Measurements from ENCODE around the gene MTCP1. TPM values are rescaled to one million over a fixed set of nuclear protein-coding genes. Genes with fewer than 3 reads are reported as not detected.

The MTCP1 gene
- total and polyA plus RNA-seq, 9 of the 15 experiments (the other 6 are each of a cell fraction or from before 2014, with no cell fraction given) = 12.7 to 28.0 (median 22.9) TPM

DNA sequence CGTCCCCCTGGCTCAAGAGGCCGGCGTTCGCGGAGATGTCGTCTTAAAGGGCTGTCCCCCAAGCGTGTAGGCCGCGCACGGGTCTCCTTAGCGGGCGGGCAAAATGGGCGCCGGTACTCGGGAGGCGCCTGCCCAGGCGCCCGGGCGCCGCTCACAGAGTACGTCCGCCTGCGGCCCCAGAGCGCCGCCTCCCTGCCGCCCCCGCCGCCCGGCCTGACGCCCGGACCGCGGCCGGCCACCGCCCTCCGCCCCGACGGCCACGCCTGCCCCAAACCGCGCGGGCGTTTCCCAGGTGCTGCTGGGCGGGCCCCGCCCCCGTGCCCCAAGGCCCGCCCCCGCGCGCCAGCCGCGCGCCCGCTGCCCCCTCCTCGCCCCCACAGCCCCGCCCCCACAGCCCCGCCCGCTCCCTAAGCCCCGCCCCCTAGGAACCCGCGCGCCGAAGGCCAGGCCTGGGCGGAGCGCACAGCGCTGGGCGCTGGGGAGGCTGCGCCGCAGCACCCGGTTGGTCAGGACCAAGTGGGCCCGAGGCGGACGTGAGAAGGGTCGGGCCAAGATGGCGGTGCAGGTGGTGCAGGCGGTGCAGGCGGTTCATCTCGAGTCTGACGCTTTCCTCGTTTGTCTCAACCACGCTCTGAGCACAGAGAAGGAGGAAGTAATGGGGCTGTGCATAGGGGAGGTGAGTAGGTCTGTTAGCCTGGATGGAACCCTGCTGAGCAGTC, at the start of gene MTCP1, which contains the start of the genes BRCC3 and CMC4 (continued):
- TF ChIP-seq FIP1L1 (IDR thresholded peaks at IDR 0.05; ENCODE audit: low read depth, low read length, poor library complexity, severe bottlenecking) (no peak), NONO (IDR thresholded peaks at IDR 0.05; ENCODE audit: low read depth in 2 of 2, low read length in 1 of 2) (0 out of 4 replicates have a peak, but pooled peaks of 1 of the 2 experiments have one; percentile 10), ZNF655 (CRISPR knock-in tag; IDR thresholded peaks at IDR 0.05) (no peak), CBFA2T3 (IDR thresholded peaks at IDR 0.05) (no peak), CCNT2 (IDR thresholded peaks at IDR 0.05; ENCODE audit: borderline replicate concordance, extremely low read depth, insufficient read length, low read depth, low read length) (peak; percentile 91), HNRNPL (IDR thresholded peaks at IDR 0.05; ENCODE audit: low read depth, low read length) (no peak), MECOM (CRISPR knock-in tag; IDR thresholded peaks at IDR 0.05) (no peak), TCFL5 (CRISPR knock-in tag; conservative IDR thresholded peaks at IDR 0.05) (no peak), EP400 (IDR thresholded peaks at IDR 0.05) (peak; percentile 50; the same call in 1 of the 2 replicates), HDAC2 (IDR thresholded peaks at IDR 0.05) (0 out of 2 replicates have a peak, but pooled peaks have one; percentile 17), ATF7 (IDR thresholded peaks at IDR 0.05) (peak; percentile 18; the same call in 1 of the 2 replicates), ZNF408 (CRISPR knock-in tag; IDR thresholded peaks at IDR 0.05; ENCODE audit: low read depth) (no peak), ZNF551 (CRISPR knock-in tag; IDR thresholded peaks at IDR 0.05) (no peak), MAZ (CRISPR knock-in tag; conservative IDR thresholded peaks at IDR 0.05 in 1 of 2, IDR thresholded peaks at IDR 0.05 in 1 of 2) (peak in 1 of 2 experiments; percentile 85; a peak in 3 of 4 replicates), SMAD4 (CRISPR knock-in tag; conservative IDR thresholded peaks at IDR 0.05) (peak; percentile 64; the same call in 1 of the 2 replicates), DIDO1 (tag; IDR thresholded peaks at IDR 0.05; ENCODE audit: low read depth) (no peak), ZFP30 (CRISPR knock-in tag; IDR thresholded peaks at IDR 0.05; ENCODE audit: borderline replicate concordance) (no peak), ZNF778 (CRISPR knock-in tag; IDR thresholded peaks at IDR 0.05) (no peak)
- TF ChIP-seq, protein P1, sequence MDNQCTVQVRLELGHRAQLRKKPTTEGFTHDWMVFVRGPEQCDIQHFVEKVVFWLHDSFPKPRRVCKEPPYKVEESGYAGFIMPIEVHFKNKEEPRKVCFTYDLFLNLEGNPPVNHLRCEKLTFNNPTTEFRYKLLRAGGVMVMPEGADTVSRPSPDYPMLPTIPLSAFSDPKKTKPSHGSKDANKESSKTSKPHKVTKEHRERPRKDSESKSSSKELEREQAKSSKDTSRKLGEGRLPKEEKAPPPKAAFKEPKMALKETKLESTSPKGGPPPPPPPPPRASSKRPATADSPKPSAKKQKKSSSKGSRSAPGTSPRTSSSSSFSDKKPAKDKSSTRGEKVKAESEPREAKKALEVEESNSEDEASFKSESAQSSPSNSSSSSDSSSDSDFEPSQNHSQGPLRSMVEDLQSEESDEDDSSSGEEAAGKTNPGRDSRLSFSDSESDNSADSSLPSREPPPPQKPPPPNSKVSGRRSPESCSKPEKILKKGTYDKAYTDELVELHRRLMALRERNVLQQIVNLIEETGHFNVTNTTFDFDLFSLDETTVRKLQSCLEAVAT (IDR thresholded peaks at IDR 0.05) = 0 out of 4 replicates have a peak, but pooled peaks have one; percentile 22 to 34
- TF ChIP-seq, protein P2, sequence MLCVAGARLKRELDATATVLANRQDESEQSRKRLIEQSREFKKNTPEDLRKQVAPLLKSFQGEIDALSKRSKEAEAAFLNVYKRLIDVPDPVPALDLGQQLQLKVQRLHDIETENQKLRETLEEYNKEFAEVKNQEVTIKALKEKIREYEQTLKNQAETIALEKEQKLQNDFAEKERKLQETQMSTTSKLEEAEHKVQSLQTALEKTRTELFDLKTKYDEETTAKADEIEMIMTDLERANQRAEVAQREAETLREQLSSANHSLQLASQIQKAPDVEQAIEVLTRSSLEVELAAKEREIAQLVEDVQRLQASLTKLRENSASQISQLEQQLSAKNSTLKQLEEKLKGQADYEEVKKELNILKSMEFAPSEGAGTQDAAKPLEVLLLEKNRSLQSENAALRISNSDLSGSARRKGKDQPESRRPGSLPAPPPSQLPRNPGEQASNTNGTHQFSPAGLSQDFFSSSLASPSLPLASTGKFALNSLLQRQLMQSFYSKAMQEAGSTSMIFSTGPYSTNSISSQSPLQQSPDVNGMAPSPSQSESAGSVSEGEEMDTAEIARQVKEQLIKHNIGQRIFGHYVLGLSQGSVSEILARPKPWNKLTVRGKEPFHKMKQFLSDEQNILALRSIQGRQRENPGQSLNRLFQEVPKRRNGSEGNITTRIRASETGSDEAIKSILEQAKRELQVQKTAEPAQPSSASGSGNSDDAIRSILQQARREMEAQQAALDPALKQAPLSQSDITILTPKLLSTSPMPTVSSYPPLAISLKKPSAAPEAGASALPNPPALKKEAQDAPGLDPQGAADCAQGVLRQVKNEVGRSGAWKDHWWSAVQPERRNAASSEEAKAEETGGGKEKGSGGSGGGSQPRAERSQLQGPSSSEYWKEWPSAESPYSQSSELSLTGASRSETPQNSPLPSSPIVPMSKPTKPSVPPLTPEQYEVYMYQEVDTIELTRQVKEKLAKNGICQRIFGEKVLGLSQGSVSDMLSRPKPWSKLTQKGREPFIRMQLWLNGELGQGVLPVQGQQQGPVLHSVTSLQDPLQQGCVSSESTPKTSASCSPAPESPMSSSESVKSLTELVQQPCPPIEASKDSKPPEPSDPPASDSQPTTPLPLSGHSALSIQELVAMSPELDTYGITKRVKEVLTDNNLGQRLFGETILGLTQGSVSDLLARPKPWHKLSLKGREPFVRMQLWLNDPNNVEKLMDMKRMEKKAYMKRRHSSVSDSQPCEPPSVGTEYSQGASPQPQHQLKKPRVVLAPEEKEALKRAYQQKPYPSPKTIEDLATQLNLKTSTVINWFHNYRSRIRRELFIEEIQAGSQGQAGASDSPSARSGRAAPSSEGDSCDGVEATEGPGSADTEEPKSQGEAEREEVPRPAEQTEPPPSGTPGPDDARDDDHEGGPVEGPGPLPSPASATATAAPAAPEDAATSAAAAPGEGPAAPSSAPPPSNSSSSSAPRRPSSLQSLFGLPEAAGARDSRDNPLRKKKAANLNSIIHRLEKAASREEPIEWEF (CRISPR knock-in tag; IDR thresholded peaks at IDR 0.05) = no peak
